ENCODE results near the gene PLA2G15. TPM values are rescaled to one million over a fixed set of nuclear protein-coding genes. Genes with fewer than 3 reads are reported as not detected.
A peak's percentile ranks its signal among the peaks of the same experiment; 100 is the strongest.

Gene PLA2G15
- total and polyA plus RNA-seq, 2 of the 13 experiments (the other 11 are each of a cell fraction or from before 2014, with no cell fraction given) = 14.4 to 23.7 TPM

- peak; percentile 89 for TF ChIP-seq HNF1B (CRISPR knock-in tag; IDR thresholded peaks at IDR 0.05)
- no peak for TF ChIP-seq BCLAF1 (IDR thresholded peaks at IDR 0.05)
- peak; percentile 20; the same call in 1 of the 2 replicates for TF ChIP-seq ZSCAN22 (CRISPR knock-in tag; IDR thresholded peaks at IDR 0.05)
- no peak for TF ChIP-seq PBX3 (CRISPR knock-in tag; IDR thresholded peaks at IDR 0.05; ENCODE audit: borderline replicate concordance)
- peak; percentile 21; the same call in 1 of the 2 replicates for TF ChIP-seq USF2 (IDR thresholded peaks at IDR 0.05; ENCODE audit: low read depth, low read length)
- TF ChIP-seq USF2 (CRISPR knock-in tag; IDR thresholded peaks at IDR 0.05; ENCODE audit: borderline replicate concordance) = no peak
- TF ChIP-seq NKX3-1 (CRISPR knock-in tag; IDR thresholded peaks at IDR 0.05) = no peak; the same call in 1 of the 2 replicates
- 0 out of 2 replicates have a peak, but pooled peaks have one; percentile 77 for TF ChIP-seq ZNF253 (CRISPR knock-in tag; IDR thresholded peaks at IDR 0.05; ENCODE audit: borderline replicate concordance)
- peak; percentile 84 for TF ChIP-seq UBTF (CRISPR knock-in tag; IDR thresholded peaks at IDR 0.05)
- TF ChIP-seq KMT2A (CRISPR knock-in tag; IDR thresholded peaks at IDR 0.05) = no peak
- TF ChIP-seq ZNF276 (CRISPR knock-in tag; IDR thresholded peaks at IDR 0.05; ENCODE audit: low read depth) = peak; percentile 71
- peak; percentile 97 for TF ChIP-seq ZFX (CRISPR knock-in tag; IDR thresholded peaks at IDR 0.05; ENCODE audit: low read depth)
- peak; percentile 92 for TF ChIP-seq RXRA (CRISPR knock-in tag; IDR thresholded peaks at IDR 0.05)
- peak; percentile 88 for TF ChIP-seq ZNF605 (CRISPR knock-in tag; IDR thresholded peaks at IDR 0.05)
- TF ChIP-seq IKZF1 (IDR thresholded peaks at IDR 0.05) = no peak
- TF ChIP-seq MAF1 (CRISPR knock-in tag; IDR thresholded peaks at IDR 0.05; ENCODE audit: borderline replicate concordance) = no peak
These were observed 13.0 kb downstream of the PLA2G15 start (continued) for GRCh38 chr16:68257906-68258800.

Data from HepG2 (cell line).